Astrocyte (in vitro differentiated cells and primary cell): Measurements from ENCODE around the gene EXOC6B.

Experiments
- CTCF ChIP-seq: IDR thresholded peaks from 2 replicates; pipeline ENCODE4 v1.5.1; 2011; ENCODE audit warnings: low read depth, mild to moderate bottlenecking, inconsistent platforms, low read length, moderate library complexity; ENCODE audit not compliant: insufficient read depth
- EZH2 ChIP-seq: IDR thresholded peaks from 2 replicates; pipeline ENCODE4 v1.6.1; 2012; ENCODE audit warnings: mild to moderate bottlenecking, low read length, inconsistent platforms; ENCODE audit not compliant: insufficient read depth

- TF ChIP-seq CTCF: no peak
- no peak for TF ChIP-seq EZH2
Observed at GRCh38 chr2:72840066-72840465, 14.2 kb upstream of the EXOC6B start.
